ENCODE results near the gene EMP2.

DNA sequence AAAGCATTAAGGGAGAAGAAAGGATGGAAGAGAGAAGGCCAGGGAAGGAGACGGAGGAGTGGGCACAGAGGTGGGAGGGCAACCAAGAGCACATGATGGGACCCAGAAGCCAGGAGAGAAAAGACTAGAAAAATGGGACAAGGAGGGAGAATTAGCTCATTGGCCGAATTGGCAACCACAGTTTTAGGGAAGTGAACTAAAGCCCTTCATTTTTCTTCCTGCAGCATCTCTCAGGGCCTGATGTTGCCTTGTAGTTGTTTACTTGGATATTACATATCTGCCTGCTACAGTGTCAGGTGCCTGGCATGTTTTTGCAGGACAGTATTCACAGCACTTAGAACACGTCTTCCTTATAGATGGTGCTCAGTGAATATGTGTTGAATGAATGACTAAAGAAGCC is 19.0 kb downstream of the EMP2 start:
- TF ChIP-seq, protein P1, sequence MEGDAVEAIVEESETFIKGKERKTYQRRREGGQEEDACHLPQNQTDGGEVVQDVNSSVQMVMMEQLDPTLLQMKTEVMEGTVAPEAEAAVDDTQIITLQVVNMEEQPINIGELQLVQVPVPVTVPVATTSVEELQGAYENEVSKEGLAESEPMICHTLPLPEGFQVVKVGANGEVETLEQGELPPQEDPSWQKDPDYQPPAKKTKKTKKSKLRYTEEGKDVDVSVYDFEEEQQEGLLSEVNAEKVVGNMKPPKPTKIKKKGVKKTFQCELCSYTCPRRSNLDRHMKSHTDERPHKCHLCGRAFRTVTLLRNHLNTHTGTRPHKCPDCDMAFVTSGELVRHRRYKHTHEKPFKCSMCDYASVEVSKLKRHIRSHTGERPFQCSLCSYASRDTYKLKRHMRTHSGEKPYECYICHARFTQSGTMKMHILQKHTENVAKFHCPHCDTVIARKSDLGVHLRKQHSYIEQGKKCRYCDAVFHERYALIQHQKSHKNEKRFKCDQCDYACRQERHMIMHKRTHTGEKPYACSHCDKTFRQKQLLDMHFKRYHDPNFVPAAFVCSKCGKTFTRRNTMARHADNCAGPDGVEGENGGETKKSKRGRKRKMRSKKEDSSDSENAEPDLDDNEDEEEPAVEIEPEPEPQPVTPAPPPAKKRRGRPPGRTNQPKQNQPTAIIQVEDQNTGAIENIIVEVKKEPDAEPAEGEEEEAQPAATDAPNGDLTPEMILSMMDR (IDR thresholded peaks at IDR 0.05): no peak
- TF ChIP-seq POLR2A (IDR thresholded peaks at IDR 0.05) (no peak), POLR2AphosphoS5 (IDR thresholded peaks at IDR 0.05) (no peak), EP300 (IDR thresholded peaks at IDR 0.05) (no peak)
